Karpas-422 (cell line): ENCODE measurements around the gene CCDC12. TPM values are rescaled to one million over a fixed set of nuclear protein-coding genes. Genes with fewer than 3 reads are reported as not detected.

Experiments
- DNase-seq: peaks from one replicate; pipeline ENCODE4 v3.0.0-alpha.2; 2015
- H2AFZ ChIP-seq: fragments of 200-600 bp; sonication (generic); 2 replicates; pipeline ENCODE4 v1.6.1; 2014; ENCODE audit warnings: antibody characterized with exemption, low read length, mixed read lengths
- H3K27ac ChIP-seq: fragments of 200-600 bp; sonication (generic); 2 replicates; pipeline ENCODE4 v1.5.1; 2014; ENCODE audit warnings: mild to moderate bottlenecking, low read length, moderate library complexity
- H3K27me3 ChIP-seq: fragments of 200-600 bp; sonication (generic); 2 replicates; pipeline ENCODE4 v1.6.1; 2014; ENCODE audit warnings: low read length, mixed read lengths
- H3K36me3 ChIP-seq: fragments of 200-600 bp; sonication (generic); 2 replicates; pipeline ENCODE4 v1.6.1; 2014; ENCODE audit warnings: low read length, mixed read lengths; ENCODE audit not compliant: insufficient read depth
- H3K4me1 ChIP-seq: fragments of 200-600 bp; sonication (generic); 2 replicates; pipeline ENCODE4 v1.6.1; 2014; ENCODE audit warnings: mild to moderate bottlenecking, low read length, mixed read lengths
- H3K4me2 ChIP-seq: fragments of 200-600 bp; sonication (generic); 2 replicates; pipeline ENCODE4 v1.6.1; 2014; ENCODE audit warnings: low read length, low read depth, mild to moderate bottlenecking; ENCODE audit not compliant: poor library complexity, severe bottlenecking
- H3K4me3 ChIP-seq: fragments of 200-600 bp; sonication (generic); 2 replicates; pipeline ENCODE4 v1.5.1; 2014; ENCODE audit warnings: mild to moderate bottlenecking, antibody characterized with exemption, low read length, mixed read lengths
- H3K79me2 ChIP-seq: fragments of 200-600 bp; sonication (generic); 2 replicates; pipeline ENCODE4 v1.6.1; 2014; ENCODE audit warnings: mild to moderate bottlenecking, low read length, mixed read lengths
- H3K9ac ChIP-seq: fragments of 200-600 bp; sonication (generic); 2 replicates; pipeline ENCODE4 v1.6.0; 2014; ENCODE audit warnings: low read length
- H3K9me2 ChIP-seq: fragments of 200-600 bp; sonication (generic), shearing (Covaris generic); replicated peaks from 2 replicates; pipeline ENCODE4 v1.6.0; 2014; ENCODE audit warnings: mild to moderate bottlenecking, low read length, moderate library complexity; ENCODE audit not compliant: insufficient read depth
- H3K9me3 ChIP-seq: fragments of 300-700, 200-600 bp; sonication (generic); 2 replicates; pipeline ENCODE4 v1.6.1; 2014; ENCODE audit warnings: low read length, mixed read lengths
- H4K20me1 ChIP-seq: fragments of 200-600 bp; sonication (generic); 2 replicates; pipeline ENCODE4 v1.6.1; 2014; ENCODE audit warnings: mild to moderate bottlenecking, antibody characterized with exemption, low read length, low read depth; ENCODE audit not compliant: insufficient read depth
- total RNA-seq: library from RNA; depleted of rRNA; stranded (reverse); fragments of >200 nt; shearing (Covaris generic); gene quantifications from 2 replicates; pipeline ENCODE4 v1.2.3, GENCODE V29; 2014; ENCODE audit warnings: low replicate concordance

The CCDC12 gene
- total RNA-seq, 1 experiment from 2014 or later, result 40.2 TPM

GRCh38 chr3:46934498-46935167 lies 41.9 kb downstream of the CCDC12 start:
- peak; percentile 44 for DNase-seq
- H3K9me2 ChIP-seq, result no peaks in the 10 kb centered on the region
- H2AFZ ChIP-seq, result no peak overlapping the region
- peak overlapping the region; percentile 99 for H3K27ac ChIP-seq
- peak overlapping the region; percentile 67 for H3K9ac ChIP-seq
- H3K4me1 ChIP-seq, result peaks cover 100% of the 10 kb centered on the region
- no peaks in the 10 kb centered on the region for H3K27me3 ChIP-seq
- no peaks in the 10 kb centered on the region for H3K9me3 ChIP-seq
- H3K4me3 ChIP-seq, result peak overlapping the region; percentile 13; the same call in 1 of the 2 replicates
- H4K20me1 ChIP-seq, result no peaks in the 10 kb centered on the region
- peak overlapping the region; percentile 55 for H3K4me2 ChIP-seq
- peaks cover 16% of the 10 kb centered on the region; the same call in 1 of the 2 replicates for H3K36me3 ChIP-seq
- H3K79me2 ChIP-seq, result peaks cover 83% of the 10 kb centered on the region

GRCh38 chr3:46934072-46934471 lies 42.5 kb downstream of the CCDC12 start:
- H3K9ac ChIP-seq, result peak overlapping the region; percentile 67
- peaks cover 15% of the 10 kb centered on the region; the same call in 1 of the 2 replicates for H3K36me3 ChIP-seq
- H3K9me2 ChIP-seq, result no peaks in the 10 kb centered on the region

DNA sequence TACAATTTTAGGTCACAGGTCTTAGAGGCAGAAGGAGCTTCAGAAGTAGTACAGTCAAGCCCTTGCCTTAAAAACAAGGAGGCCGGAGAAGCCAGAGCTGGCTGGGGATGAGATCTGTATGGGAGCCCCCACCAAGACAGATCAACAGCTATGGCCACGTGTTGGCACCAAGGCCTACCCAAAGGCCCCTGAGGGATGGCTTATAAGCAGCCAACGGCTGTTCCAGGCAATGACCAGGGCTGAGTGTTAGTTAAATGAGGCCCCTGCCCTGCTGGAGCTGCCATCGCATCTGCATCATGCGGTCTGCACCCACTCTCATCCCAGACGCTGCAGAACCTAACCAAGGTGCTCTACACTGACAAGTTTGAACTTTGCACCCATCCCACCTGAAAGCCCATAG lies 43.3 kb downstream of the CCDC12 start:
- H3K79me2 ChIP-seq, result peaks cover 70% of the 10 kb centered on the region
- peak overlapping the region; percentile 99 for H3K27ac ChIP-seq
- no peak overlapping the region for H2AFZ ChIP-seq
- no peaks in the 10 kb centered on the region for H3K9me2 ChIP-seq
- H3K36me3 ChIP-seq, result 0 out of 2 replicates have a peak, but pooled peaks cover 11% of the 10 kb centered on the region
- H3K9me3 ChIP-seq, result no peaks in the 10 kb centered on the region
- peaks cover 100% of the 10 kb centered on the region for H3K4me1 ChIP-seq
- DNase-seq, result peak; percentile 85
- no peaks in the 10 kb centered on the region for H3K27me3 ChIP-seq
- peak overlapping the region; percentile 32 for H3K4me3 ChIP-seq
- no peaks in the 10 kb centered on the region for H4K20me1 ChIP-seq
- H3K4me2 ChIP-seq, result peak overlapping the region; percentile 55
- H3K9ac ChIP-seq, result peak overlapping the region; percentile 72

More at GRCh38 chr3:46934072-46934471, 42.5 kb downstream of the CCDC12 start:
- peak; percentile 43 for DNase-seq
- Histone ChIP-seq H3K9me3 (no peaks in the 10 kb centered on the region), H3K4me3 (peak overlapping the region; percentile 13; the same call in 1 of the 2 replicates), H3K27ac (peak overlapping the region; percentile 99), H2AFZ (no peak overlapping the region), H3K27me3 (no peaks in the 10 kb centered on the region), H3K4me1 (peaks cover 100% of the 10 kb centered on the region), H4K20me1 (no peaks in the 10 kb centered on the region), H3K79me2 (peaks cover 78% of the 10 kb centered on the region), H3K4me2 (peak overlapping the region; percentile 55)

GRCh38 chr3:46932455-46933225 lies 43.9 kb downstream of the CCDC12 start:
- Histone ChIP-seq H3K9me3 (no peaks in the 10 kb centered on the region), H2AFZ (no peak overlapping the region), H3K4me1 (peaks cover 100% of the 10 kb centered on the region), H3K9me2 (no peaks in the 10 kb centered on the region), H3K27ac (peak overlapping the region; percentile 99), H3K79me2 (peaks cover 64% of the 10 kb centered on the region), H3K9ac (peak overlapping the region; percentile 72), H4K20me1 (no peaks in the 10 kb centered on the region), H3K4me3 (peak overlapping the region; percentile 32), H3K36me3 (0 out of 2 replicates have a peak, but pooled peaks cover 10% of the 10 kb centered on the region), H3K4me2 (peak overlapping the region; percentile 55), H3K27me3 (no peaks in the 10 kb centered on the region)
- peak; percentile 77 for DNase-seq

DNA sequence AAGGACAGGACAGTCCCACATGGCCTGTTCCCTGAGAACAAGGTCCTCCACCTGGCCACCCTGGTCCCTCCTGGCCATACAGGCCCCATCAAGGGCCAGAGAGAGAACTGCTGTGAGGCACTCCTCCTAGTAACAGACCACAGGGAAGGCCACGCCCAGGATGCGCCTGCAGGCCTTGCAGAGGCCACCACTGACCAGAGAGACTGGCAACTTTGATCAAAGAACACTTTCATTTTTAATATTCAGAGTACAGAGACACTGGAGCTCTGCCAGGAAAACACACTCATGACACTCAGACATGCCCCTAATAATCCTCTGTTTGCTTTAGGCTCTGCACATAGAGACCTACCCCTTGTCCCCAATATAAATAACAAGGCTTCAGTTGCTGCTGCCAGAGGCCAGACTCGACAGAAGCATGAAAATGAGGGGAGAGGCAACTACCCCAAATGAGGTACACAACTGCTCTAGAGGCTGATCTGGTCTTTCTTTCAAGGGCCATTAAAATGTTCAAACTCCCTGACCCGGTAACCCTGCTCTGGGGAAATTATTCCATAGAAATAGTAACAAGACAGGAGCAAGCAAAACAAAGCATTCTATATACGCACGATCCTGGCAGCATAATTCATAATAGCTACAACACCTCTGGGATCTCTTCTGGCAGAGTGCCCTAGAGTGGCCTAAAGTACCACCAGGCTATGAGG lies 44.8 kb downstream of the CCDC12 start:
- H3K4me3 ChIP-seq, result peak overlapping the region; percentile 32

DNA sequence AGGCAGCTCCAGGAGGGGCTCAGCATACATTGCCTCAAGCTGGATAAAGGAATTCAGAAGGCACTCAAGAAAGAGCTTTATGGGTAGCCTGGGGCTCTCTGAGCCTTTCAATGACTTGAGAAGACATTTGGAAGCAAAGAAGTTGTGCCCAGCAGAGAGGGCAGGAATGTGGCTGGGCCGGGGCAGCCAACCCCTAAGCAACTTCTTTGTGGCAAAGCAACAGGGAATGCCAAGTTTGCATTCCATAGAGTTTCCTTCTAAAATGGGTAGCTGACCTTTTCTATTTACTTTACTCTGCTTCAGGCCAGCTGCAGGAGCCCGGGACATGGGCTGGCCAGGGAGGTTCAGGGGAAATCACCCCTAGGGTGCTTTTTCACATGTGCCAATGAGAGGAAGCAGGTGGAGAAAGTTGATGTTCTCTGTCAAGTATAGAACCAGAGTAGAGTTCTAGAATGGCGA lies 45.6 kb downstream of the CCDC12 start:
- H3K79me2 ChIP-seq, result peaks cover 54% of the 10 kb centered on the region
- peak overlapping the region; percentile 55 for H3K4me2 ChIP-seq
- H3K9ac ChIP-seq, result peak overlapping the region; percentile 72
- H3K27me3 ChIP-seq, result no peaks in the 10 kb centered on the region
- peaks cover 9% of the 10 kb centered on the region for H3K36me3 ChIP-seq
- peak overlapping the region; percentile 32; the same call in 1 of the 2 replicates for H3K4me3 ChIP-seq
- H4K20me1 ChIP-seq, result no peaks in the 10 kb centered on the region
- peak overlapping the region; percentile 99 for H3K27ac ChIP-seq
- H3K9me3 ChIP-seq, result no peaks in the 10 kb centered on the region
- no peak for DNase-seq
- H3K9me2 ChIP-seq, result no peaks in the 10 kb centered on the region
- peaks cover 100% of the 10 kb centered on the region for H3K4me1 ChIP-seq
- no peak overlapping the region for H2AFZ ChIP-seq

More for the DNA sequence above, 44.8 kb downstream of the CCDC12 start:
- Histone ChIP-seq H3K27ac (peak overlapping the region; percentile 99), H3K9me3 (no peaks in the 10 kb centered on the region), H4K20me1 (no peaks in the 10 kb centered on the region), H2AFZ (no peak overlapping the region), H3K79me2 (peaks cover 55% of the 10 kb centered on the region), H3K9ac (peak overlapping the region; percentile 72), H3K36me3 (0 out of 2 replicates have a peak, but pooled peaks cover 9% of the 10 kb centered on the region), H3K27me3 (no peaks in the 10 kb centered on the region), H3K9me2 (no peaks in the 10 kb centered on the region), H3K4me1 (peaks cover 100% of the 10 kb centered on the region), H3K4me2 (peak overlapping the region; percentile 55)
- no peak for DNase-seq

- H4K20me1 ChIP-seq, result no peaks in the 10 kb centered on the region
- peak overlapping the region; percentile 72 for H3K9ac ChIP-seq
- H3K36me3 ChIP-seq, result peaks cover 15% of the 10 kb centered on the region
- H2AFZ ChIP-seq, result no peak overlapping the region
- H3K9me3 ChIP-seq, result no peaks in the 10 kb centered on the region
- no peaks in the 10 kb centered on the region for H3K9me2 ChIP-seq
- peak overlapping the region; percentile 32; the same call in 1 of the 2 replicates for H3K4me3 ChIP-seq
- peaks cover 100% of the 10 kb centered on the region for H3K4me1 ChIP-seq
- peaks cover 54% of the 10 kb centered on the region for H3K79me2 ChIP-seq
- peak; percentile 72 for DNase-seq
- no peaks in the 10 kb centered on the region for H3K27me3 ChIP-seq
- peak overlapping the region; percentile 55 for H3K4me2 ChIP-seq
- peak overlapping the region; percentile 99 for H3K27ac ChIP-seq
Observed at GRCh38 chr3:46930166-46930944, 46.2 kb downstream of the CCDC12 start.
